RWPE1 (cell line): ENCODE results near the gene TBC1D21.

ENCODE experiments used
- CTCF ChIA-PET: fragments of 350-600 bp; sonication (Branson Sonifier 250); formaldehyde crosslinking; extraction: SDS; loops from one replicate; lab custom pipeline; 2021; lab: Yijun Ruan, JAX
- POLR2A ChIA-PET: fragments of 400-600 bp; formaldehyde crosslinking; extraction: SDS; loops from one replicate; lab custom pipeline; 2020; ENCODE audit warnings: antibody characterized with exemption; ENCODE audit not compliant: low non-redundant PET; lab: Yijun Ruan, JAX
- DNase-seq: peaks from one replicate; pipeline ENCODE4 v3.0.0; 2012; ENCODE audit warnings: low spot score
- H3K27ac ChIP-seq: fragments of 450-650 bp; 2 replicates; pipeline ENCODE4 v1.5.1; 2017
- CTCF ChIP-seq: fragments of 450-650 bp; conservative IDR thresholded peaks from 2 replicates; pipeline ENCODE4 v1.5.1; 2017; ENCODE audit warnings: low read depth, mild to moderate bottlenecking

The TBC1D21 gene

GRCh38 chr15:73900095-73900712 is 26.8 kb downstream of the TBC1D21 start:
- DNase-seq, result no peak
- POLR2A ChIA-PET, result interaction anchor here (0.5 kb wide), 1 partner anchor 1118 kb away, joined by 4 read pairs; no protein-coding TSS in a partner anchor
- TF ChIP-seq CTCF, result no peak
- peak overlapping the region; percentile 57 for H3K27ac ChIP-seq
- CTCF ChIA-PET, result no interaction called here

- POLR2A ChIA-PET, result no interaction called here
- no peak for TF ChIP-seq CTCF
- CTCF ChIA-PET, result no interaction called here
- no peak for DNase-seq
- H3K27ac ChIP-seq, result no peak overlapping the region
Measured at GRCh38 chr15:73901126-73901810, 27.9 kb downstream of the TBC1D21 start.

- no peak for DNase-seq
- ChIA-PET POLR2A (no interaction called here), CTCF (interaction anchor here (0.7 to 0.9 kb wide), 4 partner anchors 10 to 66 kb away, joined by 3 to 4 read pairs (median 4); no protein-coding TSS in a partner anchor)
- no peak for TF ChIP-seq CTCF
- H3K27ac ChIP-seq, result no peak overlapping the region
Measured at GRCh38 chr15:73902121-73903020, 29.0 kb downstream of the TBC1D21 start.

DNA sequence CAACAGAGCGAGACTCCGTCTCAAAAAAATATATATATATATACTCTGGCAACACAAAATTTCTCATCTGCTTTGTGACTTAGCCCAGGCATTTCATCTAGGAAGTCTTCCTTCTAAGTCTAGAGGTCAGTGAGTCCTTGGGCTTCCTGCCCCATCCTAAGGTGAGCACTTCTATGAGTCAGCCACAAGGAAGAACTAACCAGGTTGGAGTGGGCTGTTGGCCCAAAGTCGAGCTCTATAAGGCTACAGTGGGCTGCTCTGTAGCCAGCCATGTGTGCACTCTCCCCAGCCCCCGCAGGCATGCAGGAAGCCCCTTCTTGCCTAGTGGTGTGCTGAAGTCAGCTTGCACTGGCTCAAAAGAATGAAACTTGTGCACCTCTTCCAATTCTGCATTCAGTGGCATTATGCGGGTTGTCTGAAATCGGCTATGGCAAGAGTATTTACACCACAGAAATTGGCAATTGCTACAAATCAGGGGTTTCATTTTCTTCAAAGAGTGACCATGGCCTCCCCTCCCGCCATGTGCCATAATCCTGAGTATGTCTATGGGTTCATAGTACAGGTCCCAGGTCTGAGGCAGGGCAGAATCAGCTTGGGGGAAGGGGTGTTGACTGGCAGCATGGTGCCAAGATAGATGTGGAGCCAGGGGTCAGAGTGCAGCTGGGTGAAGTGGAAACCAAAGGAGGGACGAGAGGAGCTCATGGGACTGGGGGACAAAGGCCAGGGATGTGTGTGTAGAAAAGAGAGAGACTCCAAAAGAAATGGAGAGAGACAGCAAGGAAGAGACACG is 30.9 kb downstream of the TBC1D21 start:
- DNase-seq, result no peak
- no peak overlapping the region for H3K27ac ChIP-seq
- ChIA-PET CTCF (interaction anchor here (0.6 to 0.8 kb wide), 4 partner anchors 10 to 408 kb away, joined by 3 to 5 read pairs (median 3); no protein-coding TSS in a partner anchor), POLR2A (no interaction called here)
- no peak for TF ChIP-seq CTCF

DNA sequence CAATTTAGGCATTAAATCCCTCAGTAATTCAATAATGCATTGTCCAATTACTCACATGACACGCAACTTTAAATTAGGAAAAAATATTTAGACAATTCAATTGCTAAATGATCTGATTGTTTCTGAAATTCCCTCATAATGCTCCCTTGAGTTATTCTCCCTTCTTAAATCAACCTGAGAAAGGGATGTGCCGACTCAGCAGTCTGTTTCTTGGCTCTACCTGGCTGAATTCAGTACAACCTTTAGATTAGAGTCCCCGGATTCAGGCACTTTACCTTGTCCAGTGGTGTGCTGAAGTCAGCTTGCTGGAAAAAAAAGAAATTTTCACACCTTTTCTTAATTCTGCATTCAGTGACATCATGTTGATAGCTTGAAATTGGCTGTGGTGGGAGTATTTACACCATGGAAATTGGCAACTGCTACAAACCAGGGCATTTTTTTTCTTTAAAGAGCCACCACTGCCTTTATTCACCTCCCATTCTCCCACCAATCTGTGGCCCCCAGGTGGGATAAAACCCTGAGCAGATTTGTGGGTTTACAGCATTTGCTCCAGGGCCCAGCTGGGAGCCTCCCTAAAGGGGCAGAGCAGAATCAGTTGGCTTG is 32.0 kb downstream of the TBC1D21 start:
- POLR2A ChIA-PET, result no interaction called here
- CTCF ChIA-PET, result interaction anchor here (0.6 to 1.6 kb wide), 3 partner anchors 8 to 66 kb away, joined by 3 to 10 read pairs (median 5); no protein-coding TSS in a partner anchor
- TF ChIP-seq CTCF, result no peak
- no peak for DNase-seq
- no peak overlapping the region for H3K27ac ChIP-seq
